GM10847 (cell line): ENCODE measurements around the gene AHNAK2.

ENCODE experiments used
- POLR2A ChIP-seq: IDR thresholded peaks from 2 replicates; pipeline ENCODE4 v1.6.1; 2011; ENCODE audit not compliant: insufficient read length; ENCODE audit errors: extremely low read depth

Gene AHNAK2

GRCh38 chr14:104938436-104938835 is 39.7 kb downstream of the AHNAK2 start:
- no peak for TF ChIP-seq POLR2A

- no peak for TF ChIP-seq POLR2A
These were observed 40.3 kb downstream of the AHNAK2 start for GRCh38 chr14:104937694-104938365.

DNA sequence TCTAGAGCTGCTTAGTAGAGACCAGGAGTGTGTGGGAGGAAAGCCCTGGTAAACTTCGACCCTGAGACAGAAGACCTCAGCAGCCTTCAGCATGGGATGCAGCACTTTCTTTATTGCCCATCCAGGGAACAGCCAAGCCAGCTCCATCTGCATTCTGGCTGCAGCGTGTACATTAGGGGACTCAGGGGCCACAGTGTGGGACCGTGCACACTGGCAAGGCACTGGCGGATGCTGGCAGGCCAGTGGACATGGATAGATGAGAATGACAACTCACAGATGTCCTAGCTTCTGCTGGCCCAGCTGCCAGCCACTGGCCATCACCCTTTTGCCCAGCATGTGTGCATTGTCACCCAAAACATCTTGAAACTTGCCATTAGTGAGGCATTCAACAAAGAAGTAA is 41.0 kb downstream of the AHNAK2 start:
- TF ChIP-seq POLR2A: no peak

- TF ChIP-seq POLR2A: no peak
These were observed 41.6 kb downstream of the AHNAK2 start for GRCh38 chr14:104936361-104937155.

- TF ChIP-seq POLR2A: no peak
These were observed 42.2 kb downstream of the AHNAK2 start for GRCh38 chr14:104935955-104936354.

DNA sequence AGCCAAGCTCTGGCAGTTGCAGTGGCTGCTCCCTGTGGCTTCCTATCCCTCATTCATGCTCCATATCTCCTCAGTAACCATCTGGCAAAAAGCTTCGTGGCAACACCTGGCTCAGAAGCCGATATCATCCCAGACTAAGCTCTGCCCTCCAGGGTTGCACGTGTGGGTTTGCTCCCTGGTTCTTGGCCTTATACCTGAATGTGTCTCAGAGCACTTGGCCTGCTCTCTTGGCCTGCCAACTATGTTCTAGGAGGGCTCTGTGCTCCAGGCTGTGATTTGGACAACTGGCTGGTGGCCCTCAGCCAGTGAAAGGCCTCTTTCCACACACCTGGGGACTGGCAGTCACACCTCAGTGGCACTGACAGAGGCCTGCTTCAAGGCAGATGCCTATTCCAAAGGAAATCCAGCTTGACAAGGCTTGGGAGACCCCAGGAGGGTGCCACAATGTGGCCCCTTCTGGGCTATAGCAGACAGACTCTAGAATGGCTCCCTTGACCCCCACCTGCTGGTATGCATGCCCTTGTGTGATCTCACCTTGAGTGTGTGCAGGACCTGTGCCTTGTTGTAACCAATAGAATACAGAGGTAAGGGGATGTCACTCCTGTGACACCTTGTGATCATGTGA is 43.0 kb downstream of the AHNAK2 start:
- TF ChIP-seq POLR2A: no peak

- TF ChIP-seq POLR2A: no peak
These were observed 44.1 kb downstream of the AHNAK2 start for GRCh38 chr14:104933746-104934733.

GRCh38 chr14:104932676-104933631 is 45.2 kb downstream of the AHNAK2 start:
- no peak for TF ChIP-seq POLR2A

DNA sequence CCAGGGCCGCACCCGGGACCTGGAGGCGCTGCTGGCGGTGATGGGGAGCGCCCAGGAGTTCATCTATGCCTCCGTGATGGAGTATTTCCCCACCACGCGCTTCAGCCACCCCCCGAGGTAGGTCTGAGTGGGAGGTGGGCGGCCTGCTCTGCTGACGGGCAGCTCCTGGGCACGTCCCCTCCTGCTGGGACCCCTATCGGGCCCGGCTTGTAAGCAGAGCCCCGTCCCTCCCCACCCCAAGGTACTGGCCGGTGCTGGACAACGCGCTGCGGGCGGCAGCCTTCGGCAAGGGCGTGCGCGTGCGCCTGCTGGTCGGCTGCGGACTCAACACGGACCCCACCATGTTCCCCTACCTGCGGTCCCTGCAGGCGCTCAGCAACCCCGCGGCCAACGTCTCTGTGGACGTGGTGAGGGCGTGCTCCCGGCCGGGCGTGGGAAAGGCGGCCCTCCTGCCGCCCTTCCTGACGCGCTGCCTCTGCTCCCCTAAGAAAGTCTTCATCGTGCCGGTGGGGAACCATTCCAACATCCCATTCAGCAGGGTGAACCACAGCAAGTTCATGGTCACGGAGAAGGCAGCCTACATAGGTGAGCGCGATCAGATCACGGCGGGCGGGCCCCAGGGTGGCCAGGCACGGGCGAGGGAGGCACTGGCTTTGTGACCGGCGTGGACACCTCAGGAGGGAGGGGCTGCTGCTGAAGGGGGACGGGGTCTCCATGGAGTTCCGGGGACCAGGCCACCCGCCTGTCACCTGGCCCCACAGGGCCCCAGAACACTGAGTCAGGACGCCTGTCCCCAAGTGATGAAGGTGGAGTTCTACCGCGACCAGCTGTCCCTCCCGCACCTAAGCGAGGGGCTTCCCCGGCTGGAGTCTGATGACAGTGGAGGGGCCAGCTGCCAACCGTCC is 46.2 kb downstream of the AHNAK2 start:
- no peak for TF ChIP-seq POLR2A

GRCh38 chr14:104931304-104931770 is 46.8 kb downstream of the AHNAK2 start:
- no peak for TF ChIP-seq POLR2A

DNA sequence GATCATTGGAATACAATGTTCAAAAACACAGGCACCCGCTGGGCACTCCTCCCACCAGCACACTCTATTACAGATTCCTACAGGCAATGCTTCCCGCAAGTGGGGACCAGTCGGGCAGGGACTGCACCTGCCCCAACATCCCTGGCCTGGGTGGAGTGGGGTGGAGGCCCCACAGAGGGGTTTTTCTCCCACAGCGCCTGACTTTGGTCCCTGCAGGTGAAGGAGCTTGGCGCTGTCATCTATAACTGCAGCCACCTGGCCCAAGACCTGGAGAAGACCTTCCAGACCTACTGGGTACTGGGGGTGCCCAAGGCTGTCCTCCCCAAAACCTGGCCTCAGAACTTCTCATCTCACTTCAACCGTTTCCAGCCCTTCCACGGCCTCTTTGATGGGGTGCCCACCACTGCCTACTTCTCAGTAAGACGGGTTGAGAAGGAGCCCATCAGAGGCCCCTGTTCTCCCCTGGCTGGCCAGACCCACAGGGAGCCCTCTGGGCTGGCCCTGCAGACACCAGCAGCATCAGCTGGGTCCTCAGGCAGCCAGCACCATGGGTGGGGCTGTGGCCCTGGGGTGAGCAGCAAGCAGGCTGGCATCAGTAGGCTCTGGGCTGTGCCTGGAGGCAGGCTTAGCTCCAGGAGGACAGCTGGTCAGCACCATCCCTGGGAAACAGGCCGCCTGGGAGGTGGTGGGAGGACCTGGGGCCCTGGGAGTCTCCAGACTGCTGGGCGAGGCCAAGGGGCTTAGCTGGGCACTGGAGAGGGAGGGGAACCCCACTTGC is 47.5 kb downstream of the AHNAK2 start:
- no peak for TF ChIP-seq POLR2A
